HUES48 (cell line): ENCODE data around the gene SYNE4.
"Not testable (repeated sequence)": the region's sequence is repeated elsewhere in the genome, so short reads cannot be mapped to it uniquely, and the experiment has no call there.

ENCODE experiments used
- H3K27ac ChIP-seq: one replicate; pipeline ENCODE4 v1.7.0; 2013; ENCODE audit warnings: low read depth, low read length, inconsistent platforms
- H3K27me3 ChIP-seq: 2 replicates; pipeline ENCODE4 v1.6.1; 2013; ENCODE audit warnings: mild to moderate bottlenecking, low read length; ENCODE audit not compliant: control insufficient read depth, insufficient read depth
- H3K36me3 ChIP-seq: 2 replicates; pipeline ENCODE4 v1.6.1; 2013; ENCODE audit warnings: low read length; ENCODE audit not compliant: control insufficient read depth, insufficient read depth
- H3K4me1 ChIP-seq: 2 replicates; pipeline ENCODE4 v1.6.1; 2013; ENCODE audit warnings: mild to moderate bottlenecking, low read length; ENCODE audit not compliant: control insufficient read depth, insufficient read depth
- H3K4me3 ChIP-seq: 2 replicates; pipeline ENCODE4 v1.5.1; 2013; ENCODE audit warnings: mild to moderate bottlenecking, low read depth, low read length
- H3K9ac ChIP-seq: 2 replicates; pipeline ENCODE4 v1.6.1; 2013; ENCODE audit warnings: mild to moderate bottlenecking, low read depth, low read length, moderate library complexity
- H3K9me3 ChIP-seq: 2 replicates; pipeline ENCODE4 v1.6.1; 2013; ENCODE audit warnings: low read length; ENCODE audit not compliant: control insufficient read depth, insufficient read depth

The SYNE4 gene

GRCh38 chr19:35963514-35963913, 45.1 kb downstream of the SYNE4 start:
- H3K36me3 ChIP-seq, result no peaks in the 10 kb centered on the region
- H3K27ac ChIP-seq, result no peak overlapping the region
- no peaks in the 10 kb centered on the region for H3K9me3 ChIP-seq
- peaks cover 26% of the 10 kb centered on the region for H3K27me3 ChIP-seq
- no peak overlapping the region for H3K4me3 ChIP-seq
- peaks cover 7% of the 10 kb centered on the region; the same call in 1 of the 2 replicates for H3K4me1 ChIP-seq
- no peak overlapping the region for H3K9ac ChIP-seq

GRCh38 chr19:35960432-35960972, 48.1 kb downstream of the SYNE4 start:
- H3K4me3 ChIP-seq, result no peak overlapping the region
- H3K27me3 ChIP-seq, result peaks cover 36% of the 10 kb centered on the region
- H3K36me3 ChIP-seq, result no peaks in the 10 kb centered on the region
- no peaks in the 10 kb centered on the region for H3K9me3 ChIP-seq
- H3K27ac ChIP-seq, result no peak overlapping the region
- H3K4me1 ChIP-seq, result peaks cover 7% of the 10 kb centered on the region; the same call in 1 of the 2 replicates
- H3K9ac ChIP-seq, result no peak overlapping the region

GRCh38 chr19:35959968-35960320, 48.7 kb downstream of the SYNE4 start:
- Histone ChIP-seq H3K4me1 (peaks cover 7% of the 10 kb centered on the region; the same call in 1 of the 2 replicates), H3K4me3 (peak overlapping the region; percentile 52; the same call in 1 of the 2 replicates), H3K27ac (no peak overlapping the region), H3K9me3 (no peaks in the 10 kb centered on the region), H3K27me3 (peaks cover 36% of the 10 kb centered on the region), H3K36me3 (no peaks in the 10 kb centered on the region), H3K9ac (no peak overlapping the region)

GRCh38 chr19:35959040-35959967, 49.3 kb downstream of the SYNE4 start:
- Histone ChIP-seq H3K4me3 (peak overlapping the region; percentile 52), H3K9me3 (no peaks in the 10 kb centered on the region)

GRCh38 chr19:35958660-35959039, 50.0 kb downstream of the SYNE4 start:
- Histone ChIP-seq H3K9me3 (no peaks in the 10 kb centered on the region), H3K4me1 (peaks cover 7% of the 10 kb centered on the region; the same call in 1 of the 2 replicates), H3K36me3 (no peaks in the 10 kb centered on the region), H3K4me3 (peak overlapping the region; percentile 52), H3K27me3 (peaks cover 36% of the 10 kb centered on the region), H3K27ac (no peak overlapping the region), H3K9ac (no peak overlapping the region)

More at GRCh38 chr19:35959040-35959967, 49.3 kb downstream of the SYNE4 start:
- Histone ChIP-seq H3K27me3 (peaks cover 36% of the 10 kb centered on the region), H3K36me3 (no peaks in the 10 kb centered on the region), H3K4me1 (peaks cover 7% of the 10 kb centered on the region; the same call in 1 of the 2 replicates), H3K27ac (no peak overlapping the region), H3K9ac (no peak overlapping the region)

GRCh38 chr19:35957411-35957810, 51.2 kb downstream of the SYNE4 start:
- H3K27ac ChIP-seq, result not testable (repeated sequence)

GRCh38 chr19:35955881-35956634, 52.6 kb downstream of the SYNE4 start:
- Histone ChIP-seq H3K27ac (no peak overlapping the region), H3K4me3 (no peak overlapping the region), H3K9ac (no peak overlapping the region), H3K27me3 (peaks cover 36% of the 10 kb centered on the region), H3K36me3 (no peaks in the 10 kb centered on the region), H3K9me3 (no peaks in the 10 kb centered on the region), H3K4me1 (peaks cover 7% of the 10 kb centered on the region; the same call in 1 of the 2 replicates)

More at GRCh38 chr19:35957411-35957810, 51.2 kb downstream of the SYNE4 start:
- H3K27me3 ChIP-seq, result peaks cover 36% of the 10 kb centered on the region
- H3K36me3 ChIP-seq, H3K9ac ChIP-seq, H3K4me3 ChIP-seq, H3K9me3 ChIP-seq, H3K4me1 ChIP-seq: not testable (repeated sequence)
